GM12873 (cell line): Measurements from ENCODE around the gene PSMB2.

Experiments
- TF ChIP-seq, protein P1 (sequence below): IDR thresholded peaks from 2 replicates; pipeline ENCODE4 v1.5.1; 2012; ENCODE audit warnings: low read depth, mild to moderate bottlenecking, moderate library complexity, low read length, control low read depth; ENCODE audit not compliant: insufficient read depth; ENCODE audit errors: missing control alignments

The PSMB2 gene

GRCh38 chr1:35657851-35658250 is 16.5 kb upstream of the PSMB2 start:
- TF ChIP-seq, protein P1, sequence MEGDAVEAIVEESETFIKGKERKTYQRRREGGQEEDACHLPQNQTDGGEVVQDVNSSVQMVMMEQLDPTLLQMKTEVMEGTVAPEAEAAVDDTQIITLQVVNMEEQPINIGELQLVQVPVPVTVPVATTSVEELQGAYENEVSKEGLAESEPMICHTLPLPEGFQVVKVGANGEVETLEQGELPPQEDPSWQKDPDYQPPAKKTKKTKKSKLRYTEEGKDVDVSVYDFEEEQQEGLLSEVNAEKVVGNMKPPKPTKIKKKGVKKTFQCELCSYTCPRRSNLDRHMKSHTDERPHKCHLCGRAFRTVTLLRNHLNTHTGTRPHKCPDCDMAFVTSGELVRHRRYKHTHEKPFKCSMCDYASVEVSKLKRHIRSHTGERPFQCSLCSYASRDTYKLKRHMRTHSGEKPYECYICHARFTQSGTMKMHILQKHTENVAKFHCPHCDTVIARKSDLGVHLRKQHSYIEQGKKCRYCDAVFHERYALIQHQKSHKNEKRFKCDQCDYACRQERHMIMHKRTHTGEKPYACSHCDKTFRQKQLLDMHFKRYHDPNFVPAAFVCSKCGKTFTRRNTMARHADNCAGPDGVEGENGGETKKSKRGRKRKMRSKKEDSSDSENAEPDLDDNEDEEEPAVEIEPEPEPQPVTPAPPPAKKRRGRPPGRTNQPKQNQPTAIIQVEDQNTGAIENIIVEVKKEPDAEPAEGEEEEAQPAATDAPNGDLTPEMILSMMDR: no peak

- TF ChIP-seq, protein P1: no peak
Observed at GRCh38 chr1:35656863-35657232, 15.5 kb upstream of the PSMB2 start.

- TF ChIP-seq, protein P1: no peak
Observed at GRCh38 chr1:35656148-35656862, 15.0 kb upstream of the PSMB2 start.

DNA sequence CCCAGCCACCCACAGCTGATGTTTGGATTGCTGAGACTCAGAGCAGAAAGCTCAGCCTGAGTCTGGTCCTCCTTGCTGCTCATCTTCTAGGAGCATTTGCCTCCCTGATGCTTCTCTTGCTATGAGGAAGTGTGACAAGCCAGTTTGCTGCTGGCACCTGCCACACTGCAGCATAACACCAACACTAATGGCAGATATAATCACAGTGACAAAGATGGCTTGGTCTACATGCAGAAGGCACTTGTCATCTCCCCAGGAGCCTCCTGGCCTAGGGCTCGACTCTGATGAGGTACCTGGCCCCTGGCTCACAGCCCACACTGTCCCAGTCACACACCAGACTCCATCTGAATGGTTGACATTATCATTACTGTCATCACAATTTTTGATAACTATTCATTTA is 13.9 kb upstream of the PSMB2 start:
- TF ChIP-seq, protein P1: no peak

GRCh38 chr1:35650416-35650815 is 9.1 kb upstream of the PSMB2 start:
- TF ChIP-seq, protein P1: no peak

- TF ChIP-seq, protein P1: no peak
Observed at GRCh38 chr1:35646043-35646442, 4.7 kb upstream of the PSMB2 start.

- TF ChIP-seq, protein P1: no peak
Observed at GRCh38 chr1:35644204-35644603, 2.9 kb upstream of the PSMB2 start.

DNA sequence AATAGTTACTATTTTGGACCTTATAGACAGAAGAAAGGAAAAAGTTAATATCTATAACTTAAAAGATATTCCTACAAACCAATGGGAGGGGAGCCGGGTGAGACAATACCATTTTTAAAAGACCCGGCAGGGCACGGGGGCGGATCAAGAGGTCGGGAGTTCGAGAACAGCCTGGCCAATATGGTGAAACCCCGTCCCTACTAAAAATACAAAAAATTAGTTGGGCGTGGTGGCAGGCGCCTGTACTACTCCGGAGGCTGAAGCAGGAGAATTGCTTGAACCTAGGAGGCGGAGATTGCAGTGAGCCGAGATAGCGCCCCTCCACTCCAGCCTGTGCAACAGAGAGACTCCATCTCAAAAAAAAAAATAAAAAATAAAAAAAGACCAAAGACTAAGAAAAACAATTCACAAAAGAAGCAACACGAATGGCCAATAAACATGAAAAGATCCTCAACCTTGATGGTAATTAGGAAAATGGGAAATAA is 1.2 kb upstream of the PSMB2 start:
- TF ChIP-seq, protein P1: peak; percentile 1
